Lung (tissue), 12 donors: ENCODE data around the gene FAAP100. TPM values are rescaled to one million over a fixed set of nuclear protein-coding genes. Genes with fewer than 3 reads are reported as not detected.

Experiments
- ATAC-seq: fragments of 200-7000 bp; cut with Tn5 transposase; one replicate; pipeline ENCODE4 v1.9.1; 2020; ENCODE audit warnings: moderate number of reproducible peaks; ENCODE audit not compliant: insufficient read depth, low FRiP score
- DNase-seq, 3 donors: peaks; one replicate each; pipeline ENCODE4 v3.0.0-alpha.2; 2013 to 2017
- H3K27ac ChIP-seq, 2 donors: one replicate each; pipeline ENCODE4 v1.5.1; 2013; ENCODE audit warnings: mild to moderate bottlenecking in 2 of 2, moderate library complexity in 2 of 2, control low read depth in 1 of 2, inconsistent platforms in 1 of 2, low read depth in 1 of 2, low read length in 1 of 2
- H3K27me3 ChIP-seq, 3 donors: one replicate each; pipeline ENCODE4 v1.5.1; 2013; ENCODE audit warnings: low read length in 2 of 3; ENCODE audit not compliant: control insufficient read depth in 3 of 3, insufficient read depth in 3 of 3
- H3K36me3 ChIP-seq, 4 donors: one replicate each; pipeline ENCODE4 v1.5.1; 2013; ENCODE audit warnings: low read length in 4 of 4, mild to moderate bottlenecking in 1 of 4, moderate library complexity in 1 of 4; ENCODE audit not compliant: control insufficient read depth in 4 of 4, insufficient read depth in 4 of 4
- H3K4me1 ChIP-seq, 5 donors: one replicate each; pipeline ENCODE4 v1.5.1; 2013; ENCODE audit warnings: low read length in 5 of 5, mild to moderate bottlenecking in 2 of 5, moderate library complexity in 1 of 5; ENCODE audit not compliant: control insufficient read depth in 5 of 5, insufficient read depth in 5 of 5
- H3K4me3 ChIP-seq: one replicate; pipeline ENCODE4 v1.5.1; 2013; ENCODE audit warnings: mild to moderate bottlenecking, control low read depth, moderate library complexity
- H3K9ac ChIP-seq, 2 donors: one replicate each; pipeline ENCODE4 v1.5.1; 2013; ENCODE audit warnings: low read length in 2 of 2, control low read depth in 1 of 2; ENCODE audit not compliant: insufficient read depth in 1 of 2
- H3K9me3 ChIP-seq, 4 donors: one replicate each; pipeline ENCODE4 v1.5.1; 2013; ENCODE audit warnings: low read length in 3 of 4, mild to moderate bottlenecking in 1 of 4, moderate library complexity in 1 of 4; ENCODE audit not compliant: control insufficient read depth in 4 of 4, insufficient read depth in 3 of 4
- WGBS, 2 donors: extraction: QIAGEN DNeasy Blood & Tissue Kit; methylation state at CpG; one replicate each; pipeline ENCODE4 v1.1.7; 2013; 5-methylcytosine and 5-hydroxymethylcytosine counted together
- polyA plus RNA-seq, 2 donors: library from polyadenylated mRNA; stranded (reverse); fragments of 200-250 nt; gene quantifications; one replicate each; pipeline ENCODE4 v1.2.1, GENCODE V29; 2013
- total RNA-seq, 2 donors: library from RNA; depleted of rRNA in 1 of 2; stranded (reverse); fragments of >200 nt in 1 of 2; gene quantifications; one replicate each; pipeline ENCODE4 v1.2.1, GENCODE V29; 2014 to 2021
- TF ChIP-seq, protein P1 (sequence below): IDR thresholded peaks from 2 replicates; pipeline ENCODE4 v1.5.1; 2012; ENCODE audit warnings: mild to moderate bottlenecking; ENCODE audit errors: control extremely low read depth, extremely low read depth
- donor health status: control.
- donor health status: control.
- donor health status: Bipolar disorder and iron deficiency.
- donor health status: healthy.
- donor health status: DM: yes; HTN: yes; CAD: no.

The FAAP100 gene
- total and polyA plus RNA-seq, 4 donors: 20.8 to 34.4 (median 25.4) TPM

DNA sequence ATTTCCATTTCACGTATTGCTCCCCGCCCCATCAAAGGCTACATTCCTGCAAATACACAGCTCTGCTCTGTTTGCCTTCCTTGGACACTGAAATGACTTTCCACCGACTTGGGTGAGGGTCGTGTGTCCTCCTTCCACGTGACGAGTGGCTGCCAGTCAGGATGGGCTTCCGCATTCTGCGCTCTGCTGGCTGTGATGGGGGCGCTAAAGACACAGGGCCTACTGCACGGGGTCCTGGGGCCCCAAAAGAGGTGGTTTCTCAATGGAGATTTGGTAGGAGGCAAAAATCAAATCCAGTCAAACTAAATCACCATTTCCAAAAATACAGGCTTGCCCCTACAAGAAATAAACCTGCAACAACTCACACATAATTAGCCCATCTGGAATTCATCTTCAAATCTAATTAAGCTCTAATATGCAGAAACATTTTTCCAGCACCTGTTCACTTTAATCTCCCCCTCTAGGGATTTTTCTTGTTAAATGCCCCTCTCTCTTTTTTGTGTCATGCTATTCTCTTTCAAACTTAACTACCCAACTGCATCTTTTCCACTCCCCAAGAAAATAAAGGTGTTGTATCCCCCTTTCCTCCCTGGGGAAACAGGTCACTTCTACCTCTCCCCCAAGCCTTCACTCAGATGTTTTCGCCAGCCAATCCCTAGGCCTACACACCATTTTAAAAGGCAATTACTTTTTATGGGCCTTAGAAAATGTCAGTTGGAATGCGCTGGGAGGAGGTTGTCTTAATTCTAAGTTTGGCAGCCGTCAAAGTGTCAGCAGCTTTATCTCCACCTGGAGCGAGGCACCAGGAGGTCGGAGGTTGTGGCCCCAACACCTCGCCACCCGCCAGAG is 21.9 kb upstream of the FAAP100 start:
- H3K4me3 ChIP-seq: no peak overlapping the region

DNA sequence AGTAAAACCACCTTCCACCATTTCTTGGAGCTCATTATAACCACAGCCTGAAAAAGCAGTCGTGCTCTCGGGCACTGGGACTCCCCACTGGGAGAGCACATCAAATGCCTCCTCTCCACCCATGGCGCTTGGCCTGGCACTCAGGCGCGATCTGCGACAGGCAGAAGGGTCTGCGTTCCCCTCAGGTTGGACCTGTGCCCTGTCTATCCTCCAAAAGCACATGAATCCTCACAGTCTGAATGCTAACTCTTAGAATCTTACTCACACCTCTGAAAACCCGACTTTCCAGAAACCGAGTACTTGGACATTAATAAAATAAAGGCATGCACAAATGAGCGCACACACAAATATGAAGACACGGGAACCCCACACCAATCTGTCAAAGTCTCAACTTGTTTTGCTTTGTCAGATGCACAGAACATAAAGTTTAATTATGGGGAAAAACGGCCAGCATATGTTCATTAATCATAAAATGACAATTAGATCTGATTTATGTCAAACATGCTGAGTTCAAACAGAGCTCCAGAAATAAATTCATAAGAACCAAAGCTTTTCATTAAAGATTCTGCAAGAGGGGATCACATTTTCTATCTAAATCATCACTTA is 20.5 kb upstream of the FAAP100 start:
- ATAC-seq: no peak
- TF ChIP-seq, protein P1, sequence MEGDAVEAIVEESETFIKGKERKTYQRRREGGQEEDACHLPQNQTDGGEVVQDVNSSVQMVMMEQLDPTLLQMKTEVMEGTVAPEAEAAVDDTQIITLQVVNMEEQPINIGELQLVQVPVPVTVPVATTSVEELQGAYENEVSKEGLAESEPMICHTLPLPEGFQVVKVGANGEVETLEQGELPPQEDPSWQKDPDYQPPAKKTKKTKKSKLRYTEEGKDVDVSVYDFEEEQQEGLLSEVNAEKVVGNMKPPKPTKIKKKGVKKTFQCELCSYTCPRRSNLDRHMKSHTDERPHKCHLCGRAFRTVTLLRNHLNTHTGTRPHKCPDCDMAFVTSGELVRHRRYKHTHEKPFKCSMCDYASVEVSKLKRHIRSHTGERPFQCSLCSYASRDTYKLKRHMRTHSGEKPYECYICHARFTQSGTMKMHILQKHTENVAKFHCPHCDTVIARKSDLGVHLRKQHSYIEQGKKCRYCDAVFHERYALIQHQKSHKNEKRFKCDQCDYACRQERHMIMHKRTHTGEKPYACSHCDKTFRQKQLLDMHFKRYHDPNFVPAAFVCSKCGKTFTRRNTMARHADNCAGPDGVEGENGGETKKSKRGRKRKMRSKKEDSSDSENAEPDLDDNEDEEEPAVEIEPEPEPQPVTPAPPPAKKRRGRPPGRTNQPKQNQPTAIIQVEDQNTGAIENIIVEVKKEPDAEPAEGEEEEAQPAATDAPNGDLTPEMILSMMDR: no peak
- peaks cover 10 to 45% (median 41%) of the 10 kb centered on the region in 4 donors for H3K36me3 ChIP-seq
- H3K27ac ChIP-seq: no peak overlapping the region
- no peaks in the 10 kb centered on the region for H3K27me3 ChIP-seq
- no peaks in the 10 kb centered on the region for H3K9me3 ChIP-seq
- no peak for DNase-seq
- H3K9ac ChIP-seq: no peak overlapping the region
- no peak overlapping the region for H3K4me3 ChIP-seq
- 93% methylated on average over 12 of the region's 12 CpGs for WGBS, 2 donors
- peaks cover 0 to 6% (median 6%) of the 10 kb centered on the region in 5 donors for H3K4me1 ChIP-seq

More for the DNA sequence above, 21.9 kb upstream of the FAAP100 start:
- Histone ChIP-seq H3K36me3 (peaks cover 10 to 43% (median 34%) of the 10 kb centered on the region in 4 donors), H3K27me3 (no peaks in the 10 kb centered on the region), H3K27ac (no peak overlapping the region), H3K9ac (no peak overlapping the region), H3K9me3 (no peaks in the 10 kb centered on the region), H3K4me1 (peaks cover 0 to 8% (median 0%) of the 10 kb centered on the region in 5 donors)
- ATAC-seq (no peak), DNase-seq (no peak)
- WGBS, 2 donors: 91 to 92% methylated on average over 17 of the region's 17 CpGs
- TF ChIP-seq, protein P1: no peak

DNA sequence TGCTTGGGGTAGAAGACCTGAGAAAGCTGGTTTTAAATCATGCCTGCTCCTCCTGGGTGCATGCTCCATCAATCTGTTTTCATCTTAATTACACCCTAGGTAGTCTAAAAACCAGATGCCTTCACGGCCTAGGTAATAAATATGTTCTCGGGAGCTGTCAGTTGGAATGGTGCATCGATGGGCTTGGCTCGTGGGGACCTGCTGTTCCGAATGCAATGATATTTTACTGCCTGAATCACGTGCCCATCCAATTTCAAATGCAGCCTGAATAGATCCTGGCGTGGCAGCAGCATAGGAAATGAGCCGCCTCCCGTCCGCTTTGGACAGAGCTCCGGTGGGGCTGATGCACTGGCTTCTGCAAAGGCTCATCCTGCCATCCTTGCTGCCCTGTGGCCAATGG is 18.8 kb upstream of the FAAP100 start:
- H3K4me3 ChIP-seq: no peak overlapping the region
- no peak overlapping the region for H3K9ac ChIP-seq
- peaks cover 7 to 22% (median 15%) of the 10 kb centered on the region in 5 donors for H3K4me1 ChIP-seq
- DNase-seq: no peak
- WGBS, 2 donors: 92 to 94% methylated on average over 11 of the region's 11 CpGs
- H3K27me3 ChIP-seq: no peaks in the 10 kb centered on the region
- peaks cover 10 to 51% (median 40%) of the 10 kb centered on the region in 4 donors for H3K36me3 ChIP-seq
- no peaks in the 10 kb centered on the region for H3K9me3 ChIP-seq
- H3K27ac ChIP-seq: no peak overlapping the region
- no peak for ATAC-seq
- TF ChIP-seq, protein P1: no peak
